Brain microvascular endothelial cell (primary cell): ENCODE data around the gene CEBPB.

Experiments
- DNase-seq: peaks from one replicate; pipeline ENCODE4 v3.0.0-alpha.2; 2020
- H3K27ac ChIP-seq: fragments of 250-450 bp; sonication (Bioruptor Pico); 2 replicates; pipeline ENCODE4 v1.5.1; 2020; ENCODE audit warnings: mild to moderate bottlenecking, moderate library complexity
- H3K27me3 ChIP-seq: fragments of 250-450 bp; sonication (Bioruptor Pico); replicated peaks from 2 replicates; pipeline ENCODE4 v1.5.1; 2020; ENCODE audit warnings: mild to moderate bottlenecking
- H3K36me3 ChIP-seq: fragments of 250-450 bp; sonication (Bioruptor Pico); replicated peaks from 2 replicates; pipeline ENCODE4 v1.5.1; 2020; ENCODE audit warnings: mild to moderate bottlenecking
- H3K4me3 ChIP-seq: 2 replicates; pipeline ENCODE4 v1.5.1; 2011; ENCODE audit warnings: low read depth, mild to moderate bottlenecking, control low read depth, low read length, moderate library complexity
- CTCF ChIP-seq: IDR thresholded peaks from 2 replicates; pipeline ENCODE4 v1.5.1; 2011; ENCODE audit warnings: low read depth, mild to moderate bottlenecking, moderate library complexity, low read length, control low read depth, inconsistent platforms; ENCODE audit errors: missing control alignments
- in situ Hi-C: cut with HindIII; loops from 2 replicates; pipeline ENCODE4 v1.10.0; 2017; ENCODE audit warnings: low sequenced_read_pairs, low pct_ligation_motif_present

CEBPB gene

GRCh38 chr20:50220894-50221365 lies 30.3 kb downstream of the CEBPB start:
- in situ Hi-C loops, result no loop called here
- Histone ChIP-seq H3K27ac (no peak overlapping the region), H3K4me3 (no peak overlapping the region)

GRCh38 chr20:50221501-50222308 lies 31.1 kb downstream of the CEBPB start:
- H3K4me3 ChIP-seq, result no peak overlapping the region
- no peak for DNase-seq
- in situ Hi-C loops, result no loop called here
- H3K27me3 ChIP-seq, result no peaks in the 10 kb centered on the region
- TF ChIP-seq CTCF, result no peak
- H3K27ac ChIP-seq, result no peak overlapping the region
- no peaks in the 10 kb centered on the region for H3K36me3 ChIP-seq

More at GRCh38 chr20:50220894-50221365, 30.3 kb downstream of the CEBPB start:
- no peak for TF ChIP-seq CTCF
- Histone ChIP-seq H3K27me3 (no peaks in the 10 kb centered on the region), H3K36me3 (no peaks in the 10 kb centered on the region)
- DNase-seq, result no peak

- TF ChIP-seq CTCF, result no peak
- Histone ChIP-seq H3K27ac (no peak overlapping the region), H3K4me3 (no peak overlapping the region), H3K36me3 (no peaks in the 10 kb centered on the region), H3K27me3 (no peaks in the 10 kb centered on the region)
- DNase-seq, result no peak
- in situ Hi-C loops, result no loop called here
These were observed 31.8 kb downstream of the CEBPB start for GRCh38 chr20:50222309-50223038.

- no peak for TF ChIP-seq CTCF
- Histone ChIP-seq H3K27me3 (no peaks in the 10 kb centered on the region), H3K36me3 (no peaks in the 10 kb centered on the region), H3K27ac (no peak overlapping the region), H3K4me3 (no peak overlapping the region)
- in situ Hi-C loops, result no loop called here
- no peak for DNase-seq
These were observed 32.7 kb downstream of the CEBPB start for GRCh38 chr20:50223039-50224005.

GRCh38 chr20:50224052-50224451 lies 33.4 kb downstream of the CEBPB start:
- Histone ChIP-seq H3K4me3 (no peak overlapping the region), H3K36me3 (no peaks in the 10 kb centered on the region), H3K27me3 (no peaks in the 10 kb centered on the region), H3K27ac (no peak overlapping the region)
- in situ Hi-C loops, result no loop called here
- no peak for DNase-seq
- no peak for TF ChIP-seq CTCF
